Upper lobe of left lung (tissue), 4 donors: Measurements from ENCODE around the gene TSPAN2.

Experiments
- EP300 ChIP-seq, 4 donors: sonication (generic); formaldehyde crosslinking; IDR thresholded peaks; one replicate each; pipeline ENCODE4 v1.5.1; 2017; ENCODE audit warnings: antibody characterized with exemption in 4 of 4, control low read depth in 2 of 4
- POLR2AphosphoS5 ChIP-seq, 2 donors: sonication (generic); formaldehyde crosslinking; IDR thresholded peaks; one replicate each; pipeline ENCODE4 v1.5.1; 2017; ENCODE audit warnings: antibody characterized with exemption in 2 of 2
- TF ChIP-seq, protein P1 (sequence below), 6 experiments: fragments of 450-650 bp in 4 of 6; fragments of 200-600 bp in 2 of 6; sonication (generic) in 2 of 6; IDR thresholded peaks; one replicate each; pipeline ENCODE4 v1.5.1; 2016 to 2019; ENCODE audit warnings: antibody characterized with exemption in 6 of 6

DNA sequence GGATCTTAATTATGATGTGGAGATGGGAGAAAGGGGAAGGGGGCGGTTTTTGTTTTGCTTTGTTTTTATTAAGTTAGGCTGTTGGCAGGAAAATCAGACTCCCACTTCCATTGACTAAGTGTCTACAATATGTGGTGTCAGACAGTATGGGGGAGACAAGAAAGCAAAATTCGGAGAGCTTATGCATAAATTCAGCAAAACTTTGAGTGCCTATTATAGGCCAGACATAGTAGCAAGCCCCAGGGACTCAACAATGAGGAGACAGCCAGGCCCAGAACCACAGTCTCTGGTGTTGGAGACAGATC is 835 bp upstream of the TSPAN2 start:
- TF ChIP-seq, protein P1, sequence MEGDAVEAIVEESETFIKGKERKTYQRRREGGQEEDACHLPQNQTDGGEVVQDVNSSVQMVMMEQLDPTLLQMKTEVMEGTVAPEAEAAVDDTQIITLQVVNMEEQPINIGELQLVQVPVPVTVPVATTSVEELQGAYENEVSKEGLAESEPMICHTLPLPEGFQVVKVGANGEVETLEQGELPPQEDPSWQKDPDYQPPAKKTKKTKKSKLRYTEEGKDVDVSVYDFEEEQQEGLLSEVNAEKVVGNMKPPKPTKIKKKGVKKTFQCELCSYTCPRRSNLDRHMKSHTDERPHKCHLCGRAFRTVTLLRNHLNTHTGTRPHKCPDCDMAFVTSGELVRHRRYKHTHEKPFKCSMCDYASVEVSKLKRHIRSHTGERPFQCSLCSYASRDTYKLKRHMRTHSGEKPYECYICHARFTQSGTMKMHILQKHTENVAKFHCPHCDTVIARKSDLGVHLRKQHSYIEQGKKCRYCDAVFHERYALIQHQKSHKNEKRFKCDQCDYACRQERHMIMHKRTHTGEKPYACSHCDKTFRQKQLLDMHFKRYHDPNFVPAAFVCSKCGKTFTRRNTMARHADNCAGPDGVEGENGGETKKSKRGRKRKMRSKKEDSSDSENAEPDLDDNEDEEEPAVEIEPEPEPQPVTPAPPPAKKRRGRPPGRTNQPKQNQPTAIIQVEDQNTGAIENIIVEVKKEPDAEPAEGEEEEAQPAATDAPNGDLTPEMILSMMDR (IDR thresholded peaks at IDR 0.05): peak in 1 of 6 experiments; percentile 2
- TF ChIP-seq EP300 (IDR thresholded peaks at IDR 0.05) (no peak), POLR2AphosphoS5 (IDR thresholded peaks at IDR 0.05) (no peak)
